ENCODE data around the gene WDR72.

- TF ChIP-seq POLR2AphosphoS5 (IDR thresholded peaks at IDR 0.05; ENCODE audit: low read depth, low read length): no peak
- no peak for TF ChIP-seq POLR2A (IDR thresholded peaks at IDR 0.05; ENCODE audit: low read depth, low read length)
- no peak for TF ChIP-seq TAF1 (IDR thresholded peaks at IDR 0.05; ENCODE audit: borderline replicate concordance, low read depth, low read length)
Measured at GRCh38 chr15:53739651-53740050, 19.8 kb downstream of the WDR72 start.
